H1 (cell line): ENCODE data around the gene KCMF1. TPM values are rescaled to one million over a fixed set of nuclear protein-coding genes. Genes with fewer than 3 reads are reported as not detected.

ENCODE experiments used
- CTCF ChIA-PET: fragments of 300-600 bp; sonication (Branson Sonifier 250); formaldehyde crosslinking; loops from one replicate; lab custom pipeline; 2021; ENCODE audit not compliant: partially characterized antibody; lab: Charles Lee
- POLR2A ChIA-PET: fragments of 300-600 bp; sonication (Branson Sonifier 250); formaldehyde crosslinking; loops from one replicate; lab custom pipeline; 2021; ENCODE audit warnings: inconsistent platforms; ENCODE audit not compliant: partially characterized antibody; lab: Charles Lee
- DNase-seq, 2 experiments: peaks; one replicate each; pipeline versions ENCODE4 v3.0.0 to v3.0.0-alpha.2; 2010 to 2022; ENCODE audit warnings: low spot score in 2 of 2, low read depth in 1 of 2, mixed read lengths in 1 of 2
- FAIRE-seq: peaks from 2 replicates; lab custom pipeline; 2011; peaks lifted over from hg19 to GRCh38; lab: Jason Lieb, UNC
- H2AFZ ChIP-seq: 2 replicates; pipeline ENCODE4 v1.8.1; 2012; ENCODE audit warnings: low read length, inconsistent platforms
- H2AK5ac ChIP-seq: 2 replicates; pipeline ENCODE4 v1.6.1; 2013; ENCODE audit warnings: low read depth, low read length
- H2BK120ac ChIP-seq: replicated peaks from 2 replicates; pipeline ENCODE3; 2013; ENCODE audit warnings: low read depth, low read length, inconsistent platforms
- H2BK12ac ChIP-seq: 2 replicates; pipeline ENCODE4 v1.6.1; 2013; ENCODE audit warnings: low read depth, low read length
- H2BK15ac ChIP-seq: 2 replicates; pipeline ENCODE4 v1.6.1; 2013; ENCODE audit warnings: low read length
- H2BK20ac ChIP-seq: 2 replicates; pipeline ENCODE4 v1.6.1; 2013; ENCODE audit warnings: low read length
- H2BK5ac ChIP-seq: 2 replicates; pipeline ENCODE4 v1.6.1; 2013; ENCODE audit warnings: low read depth, low read length
- H3K14ac ChIP-seq: 2 replicates; pipeline ENCODE4 v1.6.1; 2013; ENCODE audit warnings: inconsistent platforms; ENCODE audit not compliant: insufficient read length
- H3K18ac ChIP-seq: 2 replicates; pipeline ENCODE4 v1.6.1; 2013; ENCODE audit warnings: low read length; ENCODE audit errors: extremely low read depth
- H3K23ac ChIP-seq: 2 replicates; pipeline ENCODE4 v1.6.1; 2013; ENCODE audit warnings: inconsistent platforms; ENCODE audit not compliant: insufficient read length
- H3K23me2 ChIP-seq: 2 replicates; pipeline ENCODE4 v1.6.1; 2013; ENCODE audit warnings: low read depth, low read length
- H3K27ac ChIP-seq: 2 replicates; pipeline ENCODE4 v1.6.1; 2011; ENCODE audit warnings: low read depth, low read length, inconsistent platforms
- H3K27me3 ChIP-seq, 4 experiments: replicated peaks in 1 of 4; 1 replicate in 1 of 4; 2 replicates in 3 of 4; pipeline versions ENCODE4 v1.6.1 to v1.8.1; 2011 to 2013; ENCODE audit warnings: low read length in 3 of 4, mild to moderate bottlenecking in 3 of 4, inconsistent platforms in 2 of 4, mixed read lengths in 2 of 4, moderate library complexity in 1 of 4; ENCODE audit not compliant: control insufficient read depth in 3 of 4, insufficient read depth in 3 of 4; ENCODE audit errors: extremely low read depth in 1 of 4
- H3K36me3 ChIP-seq, 4 experiments: 2 replicates each; pipeline versions ENCODE4 v1.6.1 to v1.8.1; 2011 to 2013; ENCODE audit warnings: mild to moderate bottlenecking in 4 of 4, low read length in 3 of 4, moderate library complexity in 2 of 4, control low read depth in 1 of 4, inconsistent platforms in 1 of 4; ENCODE audit not compliant: insufficient read depth in 4 of 4, control insufficient read depth in 2 of 4
- H3K4ac ChIP-seq: replicated peaks from 2 replicates; pipeline ENCODE3; 2013; ENCODE audit warnings: low read length, low read depth, mixed read lengths, inconsistent platforms; ENCODE audit not compliant: insufficient read length
- H3K4me1 ChIP-seq, 4 experiments: replicated peaks in 1 of 4; 1 replicate in 1 of 4; 2 replicates in 3 of 4; pipeline versions ENCODE4 v1.6.1 to v1.8.1; 2011 to 2013; ENCODE audit warnings: low read length in 3 of 4, inconsistent platforms in 2 of 4, mixed read lengths in 1 of 4; ENCODE audit not compliant: insufficient read depth in 4 of 4, control insufficient read depth in 3 of 4
- H3K4me2 ChIP-seq, 2 experiments: 2 replicates each; pipeline versions ENCODE4 v1.6.1 to v1.8.1; 2011 to 2013; ENCODE audit warnings: low read depth in 2 of 2, low read length in 2 of 2, control low read depth in 1 of 2, inconsistent platforms in 1 of 2, mild to moderate bottlenecking in 1 of 2; ENCODE audit not compliant: insufficient read depth in 1 of 2
- H3K4me3 ChIP-seq, 4 experiments: fragments of 200-600, 300-600 bp in 1 of 4; sonication (generic), shearing (Covaris generic), sonication (Bioruptor Twin) in 1 of 4; 2 replicates each; pipeline versions ENCODE4 v1.5.1 to v1.8.1; 2011 to 2016; ENCODE audit warnings: low read length in 4 of 4, low read depth in 3 of 4, control low read depth in 2 of 4, inconsistent platforms in 2 of 4, mild to moderate bottlenecking in 2 of 4, mixed read lengths in 1 of 4, moderate library complexity in 1 of 4; ENCODE audit not compliant: insufficient read depth in 2 of 4; ENCODE audit errors: extremely low read depth in 1 of 4
- H3K56ac ChIP-seq: replicated peaks from 2 replicates; pipeline ENCODE3; 2013; ENCODE audit warnings: low read depth, mild to moderate bottlenecking, mixed read lengths, low read length, inconsistent platforms; ENCODE audit not compliant: insufficient read length
- H3K79me1 ChIP-seq: 2 replicates; pipeline ENCODE4 v1.6.1; 2013; ENCODE audit warnings: low read depth, low read length, control low read depth
- H3K79me2 ChIP-seq, 2 experiments: 2 replicates each; pipeline versions ENCODE4 v1.6.1 to v1.8.1; 2012 to 2013; ENCODE audit warnings: low read length in 2 of 2, mild to moderate bottlenecking in 2 of 2, inconsistent platforms in 1 of 2; ENCODE audit not compliant: insufficient read depth in 2 of 2, control insufficient read depth in 1 of 2
- H3K9ac ChIP-seq, 4 experiments: replicated peaks in 1 of 4; 1 replicate in 1 of 4; 2 replicates in 3 of 4; pipeline versions ENCODE4 v1.6.1 to v1.8.1; 2011 to 2013; ENCODE audit warnings: low read depth in 3 of 4, low read length in 3 of 4, control low read depth in 2 of 4, mild to moderate bottlenecking in 2 of 4, moderate library complexity in 2 of 4, inconsistent platforms in 1 of 4; ENCODE audit errors: extremely low read depth in 1 of 4
- H3K9me3 ChIP-seq, 2 experiments: 2 replicates each; pipeline versions ENCODE4 v1.6.1 to v1.8.1; 2012 to 2013; ENCODE audit warnings: mild to moderate bottlenecking in 2 of 2, moderate library complexity in 2 of 2, control low read depth in 1 of 2, inconsistent platforms in 1 of 2, low read depth in 1 of 2, low read length in 1 of 2, mixed read lengths in 1 of 2; ENCODE audit not compliant: insufficient read depth in 2 of 2
- H4K20me1 ChIP-seq, 2 experiments: replicated peaks in 1 of 2; 2 replicates each; pipeline versions ENCODE3 to v1.8.1; 2011 to 2013; ENCODE audit warnings: inconsistent platforms in 2 of 2, low read length in 2 of 2, mild to moderate bottlenecking in 1 of 2; ENCODE audit not compliant: insufficient read depth in 2 of 2, control insufficient read depth in 1 of 2
- H4K5ac ChIP-seq: 2 replicates; pipeline ENCODE4 v1.6.1; 2013; ENCODE audit warnings: low read length, low read depth, mixed read lengths, inconsistent platforms; ENCODE audit not compliant: insufficient read length
- H4K8ac ChIP-seq: 2 replicates; pipeline ENCODE4 v1.8.0; 2013; ENCODE audit warnings: mild to moderate bottlenecking, moderate library complexity, low read length, inconsistent platforms; ENCODE audit not compliant: insufficient read depth; ENCODE audit errors: extremely low read depth
- H4K91ac ChIP-seq: replicated peaks from 2 replicates; pipeline ENCODE3; 2013; ENCODE audit warnings: low read length, mixed read lengths, inconsistent platforms; ENCODE audit not compliant: insufficient read length
- CBX5 ChIP-seq: fragments of 300-800, 300-1000 bp; sonication (generic); IDR thresholded peaks from 2 replicates; pipeline ENCODE4 v1.7.1; 2016; ENCODE audit warnings: antibody characterized with exemption, low read length, low read depth
- CHD2 ChIP-seq: IDR thresholded peaks from 2 replicates; pipeline ENCODE4 v1.6.1; 2012; ENCODE audit warnings: low read length, improper control_type of control experiment
- KDM1A ChIP-seq: fragments of 200-600, 300-600 bp; sonication (generic); IDR thresholded peaks from 2 replicates; pipeline ENCODE4 v1.7.1; 2016; ENCODE audit warnings: mild to moderate bottlenecking, low read length, borderline replicate concordance
- KDM5A ChIP-seq: fragments of 200-600 bp; IDR thresholded peaks from 2 replicates; pipeline ENCODE4 v1.7.1; 2012; ENCODE audit warnings: mild to moderate bottlenecking, low read length, inconsistent platforms, mixed read lengths
- WGBS, 2 experiments: shearing (Covaris generic) in 1 of 2; methylation state at CpG; one replicate each; pipeline versions ENCODE4 v1.1.6 to v1.1.7; 2013 to 2015; ENCODE audit warnings: low lambda C conversion rate in 2 of 2, mixed read lengths in 2 of 2, inconsistent platforms in 1 of 2, low coverage in 1 of 2, missing lambda C conversion rate in 1 of 2; ENCODE audit not compliant: insufficient replicate concordance in 2 of 2, insufficient coverage in 1 of 2, insufficient read length in 1 of 2; ENCODE audit errors: extremely low coverage in 1 of 2, missing lambda C conversion rate in 1 of 2; 5-methylcytosine and 5-hydroxymethylcytosine counted together
- polyA plus RNA-seq, 7 experiments: library from polyadenylated mRNA; depleted of rRNA in 3 of 7; stranded (reverse) in 5 of 7; unstranded in 2 of 7; fragments of >200 nt in 5 of 7; fragments of 200-250 nt in 2 of 7; gene quantifications; 1 replicate in 5 of 7; 2 replicates in 1 of 7; 4 replicates in 1 of 7; pipeline versions ENCODE4 v1.2.1 to v1.2.3, GENCODE V29; 2011 to 2013; ENCODE audit warnings: missing spikeins in 2 of 7, mixed read lengths in 2 of 7
- total RNA-seq: library from RNA; stranded (reverse); fragmentation: NEBNext Ultra II Directional; extraction: Animal tissue kit (Norgen Biotek cat#: 25700); gene quantifications from 2 replicates; pipeline ENCODE4 v1.2.1, GENCODE V29; 2021

Gene KCMF1
- total and polyA plus RNA-seq, 2 of the 8 experiments (the other 6 are each of a cell fraction or from before 2014, with no cell fraction given), result 86.9 to 149 TPM

DNA sequence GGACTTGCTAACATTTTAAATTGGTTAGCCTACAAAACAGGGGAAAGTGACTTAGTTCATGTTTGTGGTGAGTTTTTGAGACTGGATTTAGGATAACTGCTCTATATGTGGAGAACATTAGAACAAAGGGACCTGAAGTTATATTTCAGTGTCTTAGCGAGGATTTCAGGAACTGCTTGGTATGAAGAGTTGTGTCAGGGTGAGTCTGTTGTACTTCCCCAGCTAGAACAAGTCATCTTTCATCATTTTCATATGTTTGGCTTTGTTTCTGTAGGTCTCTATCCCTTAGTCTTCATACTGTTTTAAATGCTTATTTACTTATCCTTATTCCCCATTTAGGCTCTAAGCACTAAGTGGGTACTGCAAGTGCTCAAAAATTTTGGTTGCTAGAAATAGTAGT, 41.9 kb downstream of the KCMF1 start:
- no peaks in the 10 kb centered on the region for H3K27me3 ChIP-seq
- TF ChIP-seq CHD2 (no peak), KDM1A (no peak), CBX5 (no peak), KDM5A (no peak)
- TF ChIP-seq, all 59 proteins: peak for 0
- Histone ChIP-seq H3K14ac (no peak overlapping the region), H3K9ac (no peak overlapping the region), H3K23ac (no peak overlapping the region), H3K56ac (no peak overlapping the region), H3K4me1 (peaks cover 0 to 11% (median 5%) of the 10 kb centered on the region in 4 experiments; a peak in 4 of 7 replicates), H3K4ac (no peak overlapping the region), H3K4me3 (no peak overlapping the region), H2BK12ac (no peak overlapping the region), H3K18ac (no peak overlapping the region), H4K91ac (no peak overlapping the region), H2AFZ (no peak overlapping the region), H3K79me1 (peaks cover 6% of the 10 kb centered on the region; the same call in 1 of the 2 replicates), H3K79me2 (peaks cover 7 to 96% of the 10 kb centered on the region in 2 experiments; a peak in 3 of 4 replicates), H2AK5ac (no peak overlapping the region), H2BK20ac (no peak overlapping the region), H2BK5ac (no peak overlapping the region), H4K5ac (no peak overlapping the region), H4K20me1 (peaks cover 6 to 14% of the 10 kb centered on the region in 2 experiments), H3K23me2 (no peaks in the 10 kb centered on the region), H2BK15ac (no peak overlapping the region), H3K4me2 (no peak overlapping the region), H2BK120ac (no peak overlapping the region), H3K36me3 (peaks cover 0 to 2% (median under 1%) of the 10 kb centered on the region in 4 experiments; a peak in 2 of 8 replicates), H3K9me3 (no peaks in the 10 kb centered on the region), H4K8ac (no peak overlapping the region), H3K27ac (no peak overlapping the region)
- ChIA-PET CTCF (interaction anchor here (0.6 to 3.8 kb wide), 9 partner anchors 13 to 224 kb away, joined by 3 to 33 read pairs (median 3); no protein-coding TSS in a partner anchor), POLR2A (interaction anchor here (1.0 to 3.6 kb wide), 3 partner anchors 13 to 54 kb away, joined by 3 to 14 read pairs (median 5); no protein-coding TSS in a partner anchor)
- 91% methylated on average over 1 of the region's 1 CpG; no CpG with 5 or more reads in 1 of the 2 experiments for WGBS, 2 experiments
- no peak for DNase-seq
- FAIRE-seq, result no peak
